HL-60 (cell line): ENCODE measurements around the gene PHLDA1.

Source experiments
- DNase-seq, 2 experiments: peaks; one replicate each; pipeline ENCODE4 v3.0.0-alpha.2; 2010 to 2020; ENCODE audit warnings: low read depth in 1 of 2, low spot score in 1 of 2
- H3K27ac ChIP-seq: fragments of 250-450 bp; sonication (Bioruptor Pico); replicated peaks from 2 replicates; pipeline ENCODE4 v1.5.1; 2020; ENCODE audit warnings: mild to moderate bottlenecking, moderate library complexity
- H3K27me3 ChIP-seq: fragments of 250-450 bp; sonication (Bioruptor Pico); 2 replicates; pipeline ENCODE4 v1.5.1; 2021; ENCODE audit warnings: mild to moderate bottlenecking, moderate library complexity; ENCODE audit not compliant: insufficient read depth, poor library complexity, severe bottlenecking
- H3K4me3 ChIP-seq: replicated peaks from 2 replicates; pipeline ENCODE4 v1.5.1; 2011; ENCODE audit warnings: mild to moderate bottlenecking, control low read depth, low read length; ENCODE audit not compliant: insufficient read depth
- GABPA ChIP-seq: IDR thresholded peaks from 2 replicates; pipeline ENCODE4 v1.6.1; 2012; ENCODE audit warnings: low read depth
- POLR2AphosphoS5 ChIP-seq: IDR thresholded peaks from 2 replicates; pipeline ENCODE4 v1.6.1; 2012; ENCODE audit warnings: low read depth
- SPI1 ChIP-seq: IDR thresholded peaks from 2 replicates; pipeline ENCODE4 v1.6.1; 2012; ENCODE audit warnings: low read depth, mild to moderate bottlenecking, borderline replicate concordance
- long read RNA-seq: library from polyadenylated mRNA; unstranded; transcript quantifications from one replicate; pipeline ENCODE4 v2.0.0, GENCODE V29; 2020
- TF ChIP-seq, protein P1 (sequence below): IDR thresholded peaks from 2 replicates; pipeline ENCODE4 v1.6.1; 2012; ENCODE audit warnings: low read depth; ENCODE audit not compliant: insufficient replicate concordance
- TF ChIP-seq, protein P2 (sequence below): IDR thresholded peaks from one replicate; pipeline ENCODE4 v1.5.1; 2011; ENCODE audit warnings: low read length, control low read depth, inconsistent platforms; ENCODE audit not compliant: insufficient read depth

Gene PHLDA1
- long read RNA-seq, result 0 reads

DNA sequence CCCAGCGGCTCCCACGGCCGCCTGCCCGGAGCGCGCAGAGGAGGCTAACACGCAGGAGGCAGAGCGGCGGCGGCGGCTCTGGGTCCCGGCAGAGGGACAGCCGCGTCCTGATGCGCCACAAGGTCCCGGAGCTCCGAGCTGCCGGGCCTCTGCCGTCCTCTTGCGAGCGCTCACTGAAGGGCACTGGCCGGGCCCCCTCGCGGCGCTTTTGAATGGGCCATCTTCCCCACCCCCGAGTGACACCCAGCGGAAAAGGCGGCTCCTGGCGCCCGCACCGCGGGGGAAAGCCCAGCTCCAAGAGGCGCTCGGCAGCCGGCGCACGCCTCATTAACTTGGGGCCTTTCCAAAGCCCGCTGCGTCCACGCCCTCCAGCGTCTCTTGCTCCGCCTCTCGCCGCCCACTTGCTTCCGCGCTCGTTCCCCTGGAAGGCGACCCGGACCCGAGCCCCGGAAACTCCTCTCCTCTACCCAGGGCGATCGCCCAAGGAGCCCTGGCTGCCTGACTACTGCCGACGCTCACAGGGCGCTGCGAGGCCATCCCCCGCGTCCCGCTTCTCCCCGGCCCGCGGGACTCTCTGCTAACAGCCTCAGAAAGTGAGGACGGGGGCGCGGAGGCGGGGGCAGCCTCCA is at the start of gene PHLDA1:
Gene PHLDA1 (minus strand): TSS at position 363 of the 629 bp plus-strand sequence.
- DNase-seq, result peak; percentile 56 to 85
- TF ChIP-seq, protein P1, sequence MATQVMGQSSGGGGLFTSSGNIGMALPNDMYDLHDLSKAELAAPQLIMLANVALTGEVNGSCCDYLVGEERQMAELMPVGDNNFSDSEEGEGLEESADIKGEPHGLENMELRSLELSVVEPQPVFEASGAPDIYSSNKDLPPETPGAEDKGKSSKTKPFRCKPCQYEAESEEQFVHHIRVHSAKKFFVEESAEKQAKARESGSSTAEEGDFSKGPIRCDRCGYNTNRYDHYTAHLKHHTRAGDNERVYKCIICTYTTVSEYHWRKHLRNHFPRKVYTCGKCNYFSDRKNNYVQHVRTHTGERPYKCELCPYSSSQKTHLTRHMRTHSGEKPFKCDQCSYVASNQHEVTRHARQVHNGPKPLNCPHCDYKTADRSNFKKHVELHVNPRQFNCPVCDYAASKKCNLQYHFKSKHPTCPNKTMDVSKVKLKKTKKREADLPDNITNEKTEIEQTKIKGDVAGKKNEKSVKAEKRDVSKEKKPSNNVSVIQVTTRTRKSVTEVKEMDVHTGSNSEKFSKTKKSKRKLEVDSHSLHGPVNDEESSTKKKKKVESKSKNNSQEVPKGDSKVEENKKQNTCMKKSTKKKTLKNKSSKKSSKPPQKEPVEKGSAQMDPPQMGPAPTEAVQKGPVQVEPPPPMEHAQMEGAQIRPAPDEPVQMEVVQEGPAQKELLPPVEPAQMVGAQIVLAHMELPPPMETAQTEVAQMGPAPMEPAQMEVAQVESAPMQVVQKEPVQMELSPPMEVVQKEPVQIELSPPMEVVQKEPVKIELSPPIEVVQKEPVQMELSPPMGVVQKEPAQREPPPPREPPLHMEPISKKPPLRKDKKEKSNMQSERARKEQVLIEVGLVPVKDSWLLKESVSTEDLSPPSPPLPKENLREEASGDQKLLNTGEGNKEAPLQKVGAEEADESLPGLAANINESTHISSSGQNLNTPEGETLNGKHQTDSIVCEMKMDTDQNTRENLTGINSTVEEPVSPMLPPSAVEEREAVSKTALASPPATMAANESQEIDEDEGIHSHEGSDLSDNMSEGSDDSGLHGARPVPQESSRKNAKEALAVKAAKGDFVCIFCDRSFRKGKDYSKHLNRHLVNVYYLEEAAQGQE, result no peak
- no peak for TF ChIP-seq SPI1
- TF ChIP-seq, protein P2, sequence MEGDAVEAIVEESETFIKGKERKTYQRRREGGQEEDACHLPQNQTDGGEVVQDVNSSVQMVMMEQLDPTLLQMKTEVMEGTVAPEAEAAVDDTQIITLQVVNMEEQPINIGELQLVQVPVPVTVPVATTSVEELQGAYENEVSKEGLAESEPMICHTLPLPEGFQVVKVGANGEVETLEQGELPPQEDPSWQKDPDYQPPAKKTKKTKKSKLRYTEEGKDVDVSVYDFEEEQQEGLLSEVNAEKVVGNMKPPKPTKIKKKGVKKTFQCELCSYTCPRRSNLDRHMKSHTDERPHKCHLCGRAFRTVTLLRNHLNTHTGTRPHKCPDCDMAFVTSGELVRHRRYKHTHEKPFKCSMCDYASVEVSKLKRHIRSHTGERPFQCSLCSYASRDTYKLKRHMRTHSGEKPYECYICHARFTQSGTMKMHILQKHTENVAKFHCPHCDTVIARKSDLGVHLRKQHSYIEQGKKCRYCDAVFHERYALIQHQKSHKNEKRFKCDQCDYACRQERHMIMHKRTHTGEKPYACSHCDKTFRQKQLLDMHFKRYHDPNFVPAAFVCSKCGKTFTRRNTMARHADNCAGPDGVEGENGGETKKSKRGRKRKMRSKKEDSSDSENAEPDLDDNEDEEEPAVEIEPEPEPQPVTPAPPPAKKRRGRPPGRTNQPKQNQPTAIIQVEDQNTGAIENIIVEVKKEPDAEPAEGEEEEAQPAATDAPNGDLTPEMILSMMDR, result peak; percentile 24
- no peak for TF ChIP-seq GABPA
- peak; percentile 49; the same call in 1 of the 2 replicates for TF ChIP-seq POLR2AphosphoS5
- peak within 1 kb of the TSS; percentile 64 for H3K4me3 ChIP-seq
- peaks cover 8% of the 10 kb centered on the region for H3K27me3 ChIP-seq
- peak within 1 kb of the TSS; percentile 63 for H3K27ac ChIP-seq

- no peak for DNase-seq
- no peaks in the 10 kb centered on the region for H3K27me3 ChIP-seq
- no peak overlapping the region for H3K4me3 ChIP-seq
- no peak overlapping the region for H3K27ac ChIP-seq
- TF ChIP-seq, protein P2, result no peak
- TF ChIP-seq GABPA, result no peak
Measured at GRCh38 chr12:76080729-76081415, 49.3 kb upstream of the PHLDA1 start.

DNA sequence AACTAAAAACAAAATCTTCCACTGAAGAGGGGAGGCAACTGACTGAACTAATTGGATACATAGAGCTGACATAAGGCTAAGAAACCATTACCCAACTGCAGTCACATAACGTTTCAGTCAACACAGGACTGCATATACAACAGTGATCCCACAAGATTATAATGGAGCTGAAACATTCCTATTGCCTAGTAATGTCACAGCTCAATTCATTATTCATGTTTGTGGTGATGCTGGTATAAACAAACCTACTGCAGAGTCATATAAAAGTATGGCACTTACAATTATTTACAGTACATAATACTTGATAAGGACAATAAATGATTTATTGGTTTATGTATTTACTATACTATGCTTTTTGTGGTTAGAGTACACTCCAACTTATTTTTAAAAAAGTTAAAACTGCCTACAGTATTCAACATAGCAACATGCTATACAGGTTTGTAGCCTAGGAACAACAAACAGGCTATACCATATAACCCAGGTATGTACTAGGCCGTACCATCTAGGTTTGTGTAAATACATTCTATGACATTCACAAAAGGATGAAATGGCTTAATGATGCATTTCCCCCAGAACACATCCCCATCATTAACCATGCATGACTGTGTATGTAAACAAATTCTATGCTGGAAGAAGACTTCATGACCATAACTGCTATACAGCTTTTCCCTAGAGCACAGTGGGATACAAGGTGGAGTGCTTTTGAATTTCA is 48.6 kb upstream of the PHLDA1 start:
- H3K4me3 ChIP-seq, result no peak overlapping the region
- TF ChIP-seq, protein P1, result no peak
- TF ChIP-seq, protein P2, result no peak
- TF ChIP-seq GABPA (no peak), POLR2AphosphoS5 (no peak), SPI1 (no peak)

More for the DNA sequence above, 48.6 kb upstream of the PHLDA1 start:
- DNase-seq, result no peak
- Histone ChIP-seq H3K27me3 (no peaks in the 10 kb centered on the region), H3K27ac (no peak overlapping the region)
